ENCODE measurements around the gene ATXN7. TPM values are rescaled to one million over a fixed set of nuclear protein-coding genes. Genes with fewer than 3 reads are reported as not detected.

Gene ATXN7
- total and polyA plus RNA-seq, 4 donors = 2.8 to 13.6 (median 5.6) TPM

DNA sequence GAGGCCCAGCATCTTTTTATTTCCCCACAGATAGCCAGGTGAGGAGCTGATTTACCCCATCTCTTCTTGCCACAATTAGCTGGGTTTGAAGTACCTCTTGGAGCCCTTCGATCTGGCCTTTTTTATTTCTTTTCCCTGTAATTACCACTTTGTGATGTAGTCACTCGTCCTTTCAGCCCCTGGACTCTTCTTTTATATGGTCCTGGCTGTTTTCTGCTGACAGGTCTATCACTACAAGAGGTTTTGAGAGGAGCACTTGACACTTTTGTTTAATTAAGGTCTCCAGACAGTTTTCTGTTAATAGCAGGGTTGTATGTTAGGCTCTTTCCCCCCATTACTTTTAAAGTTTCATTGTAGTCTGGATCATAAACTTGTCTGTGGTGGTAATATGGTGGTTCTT is 11.8 kb downstream of the ATXN7 start:
- H3K36me3 ChIP-seq (ENCODE audit: control insufficient read depth in 4 of 4, insufficient read depth in 3 of 4, low read depth in 1 of 4, low read length in 3 of 4) = no peaks in the 10 kb centered on the region
- H3K4me1 ChIP-seq (ENCODE audit: control insufficient read depth in 4 of 4, insufficient read depth in 4 of 4, low read length in 3 of 4) = peaks cover 0 to 3% (median 0%) of the 10 kb centered on the region in 4 donors
- no peak overlapping the region for H3K4me3 ChIP-seq (ENCODE audit: low read depth in 1 of 3, low read length in 3 of 3)
- H3K9me3 ChIP-seq (ENCODE audit: control insufficient read depth in 4 of 4, low read length in 3 of 4) = no peaks in the 10 kb centered on the region
- H3K27me3 ChIP-seq (ENCODE audit: control insufficient read depth in 4 of 4, insufficient read depth in 4 of 4, low read length in 3 of 4) = no peaks in the 10 kb centered on the region
- no peak for TF ChIP-seq FOXA2 (IDR thresholded peaks at IDR 0.05)
- no peak for TF ChIP-seq FOXA1 (IDR thresholded peaks at IDR 0.05)
- TF ChIP-seq TAF1 (conservative IDR thresholded peaks at IDR 0.05) = no peak
- TF ChIP-seq GABPA (IDR thresholded peaks at IDR 0.05 in 1 of 2, conservative IDR thresholded peaks at IDR 0.05 in 1 of 2) = no peak
- TF ChIP-seq RAD21 (IDR thresholded peaks at IDR 0.05) = no peak
- no peak for TF ChIP-seq YY1 (IDR thresholded peaks at IDR 0.05)
- TF ChIP-seq SP1 (IDR thresholded peaks at IDR 0.05) = no peak
- TF ChIP-seq, protein P1, sequence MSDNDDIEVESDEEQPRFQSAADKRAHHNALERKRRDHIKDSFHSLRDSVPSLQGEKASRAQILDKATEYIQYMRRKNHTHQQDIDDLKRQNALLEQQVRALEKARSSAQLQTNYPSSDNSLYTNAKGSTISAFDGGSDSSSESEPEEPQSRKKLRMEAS (IDR thresholded peaks at IDR 0.05) = no peak
- no peak for TF ChIP-seq JUND (IDR thresholded peaks at IDR 0.05)
- TF ChIP-seq, protein P2, sequence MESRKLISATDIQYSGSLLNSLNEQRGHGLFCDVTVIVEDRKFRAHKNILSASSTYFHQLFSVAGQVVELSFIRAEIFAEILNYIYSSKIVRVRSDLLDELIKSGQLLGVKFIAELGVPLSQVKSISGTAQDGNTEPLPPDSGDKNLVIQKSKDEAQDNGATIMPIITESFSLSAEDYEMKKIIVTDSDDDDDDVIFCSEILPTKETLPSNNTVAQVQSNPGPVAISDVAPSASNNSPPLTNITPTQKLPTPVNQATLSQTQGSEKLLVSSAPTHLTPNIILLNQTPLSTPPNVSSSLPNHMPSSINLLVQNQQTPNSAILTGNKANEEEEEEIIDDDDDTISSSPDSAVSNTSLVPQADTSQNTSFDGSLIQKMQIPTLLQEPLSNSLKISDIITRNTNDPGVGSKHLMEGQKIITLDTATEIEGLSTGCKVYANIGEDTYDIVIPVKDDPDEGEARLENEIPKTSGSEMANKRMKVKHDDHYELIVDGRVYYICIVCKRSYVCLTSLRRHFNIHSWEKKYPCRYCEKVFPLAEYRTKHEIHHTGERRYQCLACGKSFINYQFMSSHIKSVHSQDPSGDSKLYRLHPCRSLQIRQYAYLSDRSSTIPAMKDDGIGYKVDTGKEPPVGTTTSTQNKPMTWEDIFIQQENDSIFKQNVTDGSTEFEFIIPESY (IDR thresholded peaks at IDR 0.05) = no peak
- TF ChIP-seq, protein P3, sequence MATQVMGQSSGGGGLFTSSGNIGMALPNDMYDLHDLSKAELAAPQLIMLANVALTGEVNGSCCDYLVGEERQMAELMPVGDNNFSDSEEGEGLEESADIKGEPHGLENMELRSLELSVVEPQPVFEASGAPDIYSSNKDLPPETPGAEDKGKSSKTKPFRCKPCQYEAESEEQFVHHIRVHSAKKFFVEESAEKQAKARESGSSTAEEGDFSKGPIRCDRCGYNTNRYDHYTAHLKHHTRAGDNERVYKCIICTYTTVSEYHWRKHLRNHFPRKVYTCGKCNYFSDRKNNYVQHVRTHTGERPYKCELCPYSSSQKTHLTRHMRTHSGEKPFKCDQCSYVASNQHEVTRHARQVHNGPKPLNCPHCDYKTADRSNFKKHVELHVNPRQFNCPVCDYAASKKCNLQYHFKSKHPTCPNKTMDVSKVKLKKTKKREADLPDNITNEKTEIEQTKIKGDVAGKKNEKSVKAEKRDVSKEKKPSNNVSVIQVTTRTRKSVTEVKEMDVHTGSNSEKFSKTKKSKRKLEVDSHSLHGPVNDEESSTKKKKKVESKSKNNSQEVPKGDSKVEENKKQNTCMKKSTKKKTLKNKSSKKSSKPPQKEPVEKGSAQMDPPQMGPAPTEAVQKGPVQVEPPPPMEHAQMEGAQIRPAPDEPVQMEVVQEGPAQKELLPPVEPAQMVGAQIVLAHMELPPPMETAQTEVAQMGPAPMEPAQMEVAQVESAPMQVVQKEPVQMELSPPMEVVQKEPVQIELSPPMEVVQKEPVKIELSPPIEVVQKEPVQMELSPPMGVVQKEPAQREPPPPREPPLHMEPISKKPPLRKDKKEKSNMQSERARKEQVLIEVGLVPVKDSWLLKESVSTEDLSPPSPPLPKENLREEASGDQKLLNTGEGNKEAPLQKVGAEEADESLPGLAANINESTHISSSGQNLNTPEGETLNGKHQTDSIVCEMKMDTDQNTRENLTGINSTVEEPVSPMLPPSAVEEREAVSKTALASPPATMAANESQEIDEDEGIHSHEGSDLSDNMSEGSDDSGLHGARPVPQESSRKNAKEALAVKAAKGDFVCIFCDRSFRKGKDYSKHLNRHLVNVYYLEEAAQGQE (IDR thresholded peaks at IDR 0.05) = no peak
- TF ChIP-seq, protein P4, sequence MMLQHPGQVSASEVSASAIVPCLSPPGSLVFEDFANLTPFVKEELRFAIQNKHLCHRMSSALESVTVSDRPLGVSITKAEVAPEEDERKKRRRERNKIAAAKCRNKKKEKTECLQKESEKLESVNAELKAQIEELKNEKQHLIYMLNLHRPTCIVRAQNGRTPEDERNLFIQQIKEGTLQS (IDR thresholded peaks at IDR 0.05) = no peak
- TF ChIP-seq HNF4A (conservative IDR thresholded peaks at IDR 0.05) = no peak
- TF ChIP-seq NR2F2 (IDR thresholded peaks at IDR 0.05) = no peak
- no peak for TF ChIP-seq HNF4G (IDR thresholded peaks at IDR 0.05)
- no peak for TF ChIP-seq RXRA (IDR thresholded peaks at IDR 0.05)
- TF ChIP-seq EGR1 (IDR thresholded peaks at IDR 0.05; ENCODE audit: low read depth in 2 of 2) = no peak
- no peak overlapping the region for H3K27ac ChIP-seq (ENCODE audit: low read depth in 1 of 2, low read length in 2 of 2)
- 96% methylated on average over 2 of the region's 2 CpGs for WGBS
- H3K9ac ChIP-seq (ENCODE audit: low read depth in 1 of 2, low read length in 2 of 2) = no peak overlapping the region
- DNase-seq (ENCODE audit: low spot score) = no peak

DNA sequence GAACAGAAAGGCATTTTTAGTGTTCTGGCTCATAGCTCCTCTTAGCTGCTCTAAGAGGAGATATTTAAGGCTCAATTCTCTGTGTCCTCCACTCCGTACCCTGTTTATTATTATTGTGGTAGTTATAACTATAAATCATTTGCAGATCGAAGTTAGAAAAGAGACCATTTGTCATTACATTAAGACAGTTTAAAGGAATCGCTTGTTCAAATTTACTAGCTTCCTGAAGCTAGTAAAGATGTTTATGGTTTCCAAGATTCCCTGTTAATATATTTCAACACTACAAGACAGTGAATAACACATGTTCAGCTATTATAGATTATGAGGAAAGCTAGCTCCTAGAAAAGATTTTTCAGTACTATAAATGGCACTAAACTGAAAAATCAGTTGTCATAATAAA is 12.6 kb downstream of the ATXN7 start:
- no peak overlapping the region for H3K27ac ChIP-seq (ENCODE audit: low read depth in 1 of 2, low read length in 2 of 2)
- H3K36me3 ChIP-seq (ENCODE audit: control insufficient read depth in 4 of 4, insufficient read depth in 3 of 4, low read depth in 1 of 4, low read length in 3 of 4) = no peaks in the 10 kb centered on the region
- H3K27me3 ChIP-seq (ENCODE audit: control insufficient read depth in 4 of 4, insufficient read depth in 4 of 4, low read length in 3 of 4) = no peaks in the 10 kb centered on the region
- WGBS = 86% methylated on average over 3 of the region's 3 CpGs
- H3K9ac ChIP-seq (ENCODE audit: low read depth in 1 of 2, low read length in 2 of 2) = no peak overlapping the region
- TF ChIP-seq NR2F2 (IDR thresholded peaks at IDR 0.05) = no peak
- TF ChIP-seq, protein P1 (IDR thresholded peaks at IDR 0.05) = no peak
- TF ChIP-seq HNF4A (conservative IDR thresholded peaks at IDR 0.05) = no peak
- no peak for TF ChIP-seq RAD21 (IDR thresholded peaks at IDR 0.05)
- TF ChIP-seq, protein P4 (IDR thresholded peaks at IDR 0.05) = no peak
- TF ChIP-seq FOXA1 (IDR thresholded peaks at IDR 0.05) = no peak
- no peak for TF ChIP-seq JUND (IDR thresholded peaks at IDR 0.05)
- no peak for TF ChIP-seq YY1 (IDR thresholded peaks at IDR 0.05)
- no peak overlapping the region for H3K4me3 ChIP-seq (ENCODE audit: low read depth in 1 of 3, low read length in 3 of 3)
- peaks cover 0 to 3% (median 0%) of the 10 kb centered on the region in 4 donors for H3K4me1 ChIP-seq (ENCODE audit: control insufficient read depth in 4 of 4, insufficient read depth in 4 of 4, low read length in 3 of 4)
- no peaks in the 10 kb centered on the region for H3K9me3 ChIP-seq (ENCODE audit: control insufficient read depth in 4 of 4, low read length in 3 of 4)
- no peak for DNase-seq (ENCODE audit: low spot score)

All from liver (tissue), 9 donors.